Chondrocyte (in vitro differentiated cells): Measurements from ENCODE around the gene BMP2K. TPM values are rescaled to one million over a fixed set of nuclear protein-coding genes. Genes with fewer than 3 reads are reported as not detected.

ENCODE experiments used
- DNase-seq: peaks from one replicate; pipeline ENCODE4 v3.0.0; 2021; ENCODE audit warnings: mixed read lengths, low spot score
- H3K27ac Mint-ChIP-seq: one replicate; pipeline ENCODE4 v1.8.0; 2021; ENCODE audit warnings: mild to moderate bottlenecking, moderate library complexity, mixed read lengths; ENCODE audit not compliant: unreplicated experiment
- H3K27me3 Mint-ChIP-seq: 2 replicates; pipeline ENCODE4 v1.8.0; 2021; ENCODE audit warnings: low read depth, mixed read lengths
- H3K36me3 Mint-ChIP-seq: 2 replicates; pipeline ENCODE4 v1.8.0; 2021; ENCODE audit warnings: low read depth, mixed read lengths
- H3K4me1 Mint-ChIP-seq: 2 replicates; pipeline ENCODE4 v1.8.0; 2021; ENCODE audit warnings: low read depth, mild to moderate bottlenecking, mixed read lengths
- H3K4me3 Mint-ChIP-seq: one replicate; pipeline ENCODE4 v1.8.0; 2021; ENCODE audit warnings: mild to moderate bottlenecking, moderate library complexity, mixed read lengths; ENCODE audit not compliant: unreplicated experiment
- H3K9me3 Mint-ChIP-seq: 2 replicates; pipeline ENCODE4 v1.8.0; 2021; ENCODE audit warnings: low read depth, mixed read lengths
- total RNA-seq: library from RNA; stranded (reverse); gene quantifications from 3 replicates; pipeline ENCODE4 v1.2.1, GENCODE V29; 2021
- TF ChIP-seq, protein P1 (sequence below): fragments of 200-600 bp; sonication (generic); IDR thresholded peaks from 2 replicates; pipeline ENCODE4 v1.5.0; 2021; ENCODE audit warnings: antibody characterized with exemption, mild to moderate bottlenecking, moderate library complexity

BMP2K gene
- total RNA-seq, 1 donor from 2014 or later: 20.8 TPM

GRCh38 chr4:78737035-78737434 lies 39.1 kb upstream of the BMP2K start:
- no peaks in the 10 kb centered on the region for H3K9me3 Mint-ChIP-seq

GRCh38 chr4:78737973-78738372 lies 38.2 kb upstream of the BMP2K start:
- no peaks in the 10 kb centered on the region for H3K27me3 Mint-ChIP-seq
- H3K4me3 Mint-ChIP-seq: no peak overlapping the region
- H3K9me3 Mint-ChIP-seq: no peaks in the 10 kb centered on the region
- no peak overlapping the region for H3K27ac Mint-ChIP-seq
- TF ChIP-seq, protein P1, sequence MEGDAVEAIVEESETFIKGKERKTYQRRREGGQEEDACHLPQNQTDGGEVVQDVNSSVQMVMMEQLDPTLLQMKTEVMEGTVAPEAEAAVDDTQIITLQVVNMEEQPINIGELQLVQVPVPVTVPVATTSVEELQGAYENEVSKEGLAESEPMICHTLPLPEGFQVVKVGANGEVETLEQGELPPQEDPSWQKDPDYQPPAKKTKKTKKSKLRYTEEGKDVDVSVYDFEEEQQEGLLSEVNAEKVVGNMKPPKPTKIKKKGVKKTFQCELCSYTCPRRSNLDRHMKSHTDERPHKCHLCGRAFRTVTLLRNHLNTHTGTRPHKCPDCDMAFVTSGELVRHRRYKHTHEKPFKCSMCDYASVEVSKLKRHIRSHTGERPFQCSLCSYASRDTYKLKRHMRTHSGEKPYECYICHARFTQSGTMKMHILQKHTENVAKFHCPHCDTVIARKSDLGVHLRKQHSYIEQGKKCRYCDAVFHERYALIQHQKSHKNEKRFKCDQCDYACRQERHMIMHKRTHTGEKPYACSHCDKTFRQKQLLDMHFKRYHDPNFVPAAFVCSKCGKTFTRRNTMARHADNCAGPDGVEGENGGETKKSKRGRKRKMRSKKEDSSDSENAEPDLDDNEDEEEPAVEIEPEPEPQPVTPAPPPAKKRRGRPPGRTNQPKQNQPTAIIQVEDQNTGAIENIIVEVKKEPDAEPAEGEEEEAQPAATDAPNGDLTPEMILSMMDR: no peak
- no peaks in the 10 kb centered on the region for H3K36me3 Mint-ChIP-seq
- DNase-seq: no peak
- peaks cover 13% of the 10 kb centered on the region for H3K4me1 Mint-ChIP-seq

More at GRCh38 chr4:78737035-78737434, 39.1 kb upstream of the BMP2K start:
- no peaks in the 10 kb centered on the region for H3K27me3 Mint-ChIP-seq
- no peak overlapping the region for H3K4me3 Mint-ChIP-seq
- no peak overlapping the region for H3K27ac Mint-ChIP-seq
- DNase-seq: no peak
- peaks cover 13% of the 10 kb centered on the region for H3K4me1 Mint-ChIP-seq
- TF ChIP-seq, protein P1: no peak
- no peaks in the 10 kb centered on the region for H3K36me3 Mint-ChIP-seq

- H3K27ac Mint-ChIP-seq: no peak overlapping the region
Observed at GRCh38 chr4:78742300-78742699, 33.9 kb upstream of the BMP2K start.

GRCh38 chr4:78747475-78747922 lies 28.7 kb upstream of the BMP2K start:
- TF ChIP-seq, protein P1: no peak
- Mint-ChIP-seq H3K36me3 (no peaks in the 10 kb centered on the region), H3K4me3 (no peak overlapping the region), H3K27me3 (no peaks in the 10 kb centered on the region), H3K27ac (no peak overlapping the region), H3K4me1 (peaks cover 25% of the 10 kb centered on the region), H3K9me3 (no peaks in the 10 kb centered on the region)
- no peak for DNase-seq

More at GRCh38 chr4:78742300-78742699, 33.9 kb upstream of the BMP2K start:
- Mint-ChIP-seq H3K36me3 (no peaks in the 10 kb centered on the region), H3K27me3 (no peaks in the 10 kb centered on the region), H3K9me3 (no peaks in the 10 kb centered on the region), H3K4me1 (peaks cover 2% of the 10 kb centered on the region), H3K4me3 (no peak overlapping the region)
- DNase-seq: no peak
- TF ChIP-seq, protein P1: no peak

DNA sequence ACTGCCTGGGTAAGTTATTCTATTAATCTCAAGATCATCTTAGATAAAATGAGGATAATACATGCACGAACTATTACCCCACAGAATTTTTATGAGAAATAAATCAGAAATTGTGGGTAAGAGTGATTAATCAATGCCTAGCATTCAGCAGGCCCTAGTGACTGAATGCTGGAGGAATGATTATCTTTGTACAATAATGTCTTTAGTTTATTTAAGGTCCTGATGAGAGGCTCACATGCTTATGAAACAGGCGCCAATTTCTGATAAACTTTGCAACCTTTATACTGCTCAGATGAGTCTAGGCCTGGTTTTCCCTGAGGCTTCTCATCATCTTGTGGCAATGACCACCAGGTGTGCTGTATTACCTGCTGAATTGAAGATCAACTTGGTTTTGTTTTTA lies 27.8 kb upstream of the BMP2K start:
- TF ChIP-seq, protein P1: no peak

More for the DNA sequence above, 27.8 kb upstream of the BMP2K start:
- no peak for DNase-seq
- Mint-ChIP-seq H3K27me3 (no peaks in the 10 kb centered on the region), H3K4me1 (peaks cover 25% of the 10 kb centered on the region), H3K9me3 (no peaks in the 10 kb centered on the region), H3K4me3 (no peak overlapping the region), H3K36me3 (no peaks in the 10 kb centered on the region), H3K27ac (no peak overlapping the region)
